Pons (tissue), 1 donor: ENCODE measurements around the gene TPT1.
"Not testable (repeated sequence)": the region's sequence is repeated elsewhere in the genome, so short reads cannot be mapped to it uniquely, and the experiment has no call there.

Experiments used
- DNase-seq: peaks from one replicate; pipeline ENCODE4 v3.0.0-alpha.2; 2016; ENCODE audit warnings: low spot score

The TPT1 gene

GRCh38 chr13:45341034-45341798 lies at the start of gene TPT1:
Gene TPT1 (minus strand): TSS chr13:45341183. CDS start chr13:45341069, 114 bp downstream.
- DNase-seq, result peak; percentile 97

GRCh38 chr13:45390348-45390747 lies 49.4 kb upstream of the TPT1 start:
- DNase-seq, result not testable (repeated sequence)

GRCh38 chr13:45388664-45389063 lies 47.7 kb upstream of the TPT1 start:
- DNase-seq, result no peak

- not testable (repeated sequence) for DNase-seq
Observed at GRCh38 chr13:45386892-45387575, 46.1 kb upstream of the TPT1 start.

DNA sequence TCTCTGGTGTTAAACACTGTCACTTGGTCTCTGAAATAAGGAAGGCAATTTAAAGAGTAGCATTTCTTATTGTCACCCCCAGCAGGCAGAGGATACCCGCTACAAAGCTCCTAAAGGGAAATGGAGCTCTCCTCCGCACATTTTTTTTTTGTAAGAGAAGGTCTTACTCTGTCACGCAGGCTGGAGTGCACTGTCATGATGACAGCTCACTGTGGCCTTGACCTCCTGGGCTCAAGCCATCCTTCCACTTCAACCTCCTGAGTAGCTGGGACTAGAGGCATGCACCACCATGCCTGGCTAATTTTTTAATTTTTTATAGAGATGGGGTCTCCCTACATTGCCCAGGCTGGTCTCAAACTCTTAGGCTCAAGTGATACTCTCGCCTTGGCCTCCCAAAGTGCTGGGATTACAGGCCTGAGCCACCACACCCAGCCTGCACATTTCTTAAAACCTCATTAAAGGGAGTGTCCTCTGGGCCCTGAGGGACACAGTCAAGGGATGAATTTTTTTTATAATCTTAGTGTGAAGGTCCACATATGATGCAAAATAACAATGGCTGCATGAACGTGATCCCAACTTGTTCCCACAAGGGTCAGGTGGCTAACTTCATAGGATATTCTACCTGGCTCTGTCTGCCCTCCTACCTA lies 45.0 kb upstream of the TPT1 start:
- DNase-seq, result no peak

DNA sequence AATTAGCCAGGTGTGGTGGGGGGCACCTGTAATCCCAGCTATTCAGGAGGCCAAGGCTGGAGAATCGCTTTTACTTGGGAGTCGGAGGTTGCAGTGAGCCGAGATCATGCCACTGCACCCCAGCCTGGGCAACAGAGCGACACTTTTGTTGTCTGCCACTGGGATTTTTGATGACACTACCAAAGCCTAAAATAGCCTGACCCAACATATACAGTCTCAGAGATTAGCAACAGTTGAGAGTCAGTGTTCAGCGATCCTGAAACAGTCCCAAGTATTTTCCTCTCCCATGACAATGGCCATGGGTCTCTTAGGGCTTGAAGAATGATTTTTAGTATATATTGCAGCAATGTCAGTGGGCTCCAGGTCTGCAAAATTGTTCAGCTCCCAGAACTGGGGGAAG lies 44.3 kb upstream of the TPT1 start:
- DNase-seq, result no peak

GRCh38 chr13:45384474-45385174 lies 43.6 kb upstream of the TPT1 start:
- DNase-seq, result no peak

- DNase-seq, result not testable (repeated sequence)
Observed at GRCh38 chr13:45382739-45383138, 41.8 kb upstream of the TPT1 start.

- no peak for DNase-seq
Observed at GRCh38 chr13:45381196-45381595, 40.2 kb upstream of the TPT1 start.

DNA sequence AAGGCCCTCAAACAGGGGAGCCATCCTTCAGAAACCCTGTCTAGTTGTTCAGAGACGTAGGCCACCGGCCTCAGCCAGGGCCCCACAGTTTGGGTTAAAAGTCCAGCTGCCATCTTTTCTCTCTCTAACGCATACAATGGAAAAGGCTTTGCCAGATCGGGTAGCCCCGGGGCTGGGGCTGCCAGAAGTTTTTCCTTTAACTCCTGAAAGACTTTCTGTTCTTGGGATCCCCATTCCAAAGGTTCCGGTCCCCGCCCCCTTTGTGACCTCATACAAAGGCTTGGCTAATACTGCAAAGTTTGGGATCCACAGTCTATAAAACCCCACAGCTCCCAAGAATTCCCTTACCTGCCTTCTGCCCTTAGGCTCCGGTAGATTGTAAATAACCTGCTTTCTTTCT lies 39.7 kb upstream of the TPT1 start:
- not testable (repeated sequence) for DNase-seq

- not testable (repeated sequence) for DNase-seq
Observed at GRCh38 chr13:45379516-45379915, 38.5 kb upstream of the TPT1 start.

GRCh38 chr13:45378786-45379185 lies 37.8 kb upstream of the TPT1 start:
- DNase-seq, result not testable (repeated sequence)

- not testable (repeated sequence) for DNase-seq
Observed at GRCh38 chr13:45377314-45377713, 36.3 kb upstream of the TPT1 start.

GRCh38 chr13:45376651-45377050 lies 35.7 kb upstream of the TPT1 start:
- not testable (repeated sequence) for DNase-seq

DNA sequence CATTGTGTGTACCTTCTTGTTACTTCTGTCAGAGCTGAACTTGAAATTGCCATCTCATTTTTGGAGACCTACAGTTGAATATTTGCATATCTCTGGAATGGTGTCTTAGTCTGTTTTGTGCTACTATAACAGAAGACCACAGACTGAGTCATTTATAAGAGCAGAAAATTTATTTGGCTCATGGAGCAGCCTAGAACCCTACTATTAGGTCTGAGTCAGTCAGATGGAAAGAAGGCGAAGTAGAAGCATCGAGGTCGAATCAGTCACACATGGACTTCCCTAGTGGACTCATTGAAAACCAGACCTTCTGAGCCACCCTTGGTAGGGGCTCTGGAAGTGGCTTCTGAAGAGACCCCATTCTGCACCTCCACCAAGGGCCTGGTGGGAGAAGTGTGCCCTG lies 33.9 kb upstream of the TPT1 start:
- DNase-seq, result no peak

DNA sequence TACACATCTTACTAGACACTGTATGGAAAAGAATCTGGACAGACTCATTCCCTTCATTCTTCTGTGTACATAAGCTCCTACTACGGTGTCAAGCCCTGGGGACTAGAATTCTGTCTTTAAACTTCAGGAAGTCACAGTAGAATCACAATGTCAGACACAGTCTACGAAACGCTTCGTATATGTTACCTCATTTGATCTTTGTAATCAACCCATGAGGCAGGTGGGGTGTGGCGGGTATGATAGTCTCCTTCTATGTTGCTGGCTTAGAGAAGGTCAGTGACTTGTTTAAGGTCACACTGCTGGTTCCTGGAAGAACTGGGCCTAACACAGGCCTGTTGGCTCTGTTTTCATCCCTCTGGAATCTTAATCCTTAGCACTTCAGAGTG lies 32.2 kb upstream of the TPT1 start:
- DNase-seq, result no peak

- no peak for DNase-seq
Observed at GRCh38 chr13:45372189-45373161, 31.5 kb upstream of the TPT1 start.

- DNase-seq, result peak; percentile 24
Observed at GRCh38 chr13:45370922-45371406, 30.0 kb upstream of the TPT1 start.

- DNase-seq, result no peak
Observed at GRCh38 chr13:45369116-45369515, 28.1 kb upstream of the TPT1 start.

DNA sequence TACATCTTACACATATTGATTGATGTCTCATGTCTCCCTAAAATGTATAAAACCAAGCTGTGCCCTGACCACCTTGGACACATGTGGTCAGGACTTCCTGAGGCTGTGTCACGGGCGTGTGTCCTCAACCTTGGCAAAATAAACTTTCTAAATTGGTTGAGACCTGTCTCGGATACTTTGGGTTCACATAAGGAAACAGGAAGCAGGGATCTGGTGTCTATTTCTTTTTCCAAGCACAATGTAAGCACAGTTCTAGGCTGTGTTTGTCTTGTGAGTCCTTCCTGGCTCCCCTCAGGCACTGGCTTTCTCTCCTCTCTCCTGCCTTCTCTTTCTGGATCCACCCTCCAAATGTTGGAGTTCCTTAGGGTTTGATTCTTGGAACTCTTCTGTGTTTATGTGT lies 27.6 kb upstream of the TPT1 start:
- no peak for DNase-seq

DNA sequence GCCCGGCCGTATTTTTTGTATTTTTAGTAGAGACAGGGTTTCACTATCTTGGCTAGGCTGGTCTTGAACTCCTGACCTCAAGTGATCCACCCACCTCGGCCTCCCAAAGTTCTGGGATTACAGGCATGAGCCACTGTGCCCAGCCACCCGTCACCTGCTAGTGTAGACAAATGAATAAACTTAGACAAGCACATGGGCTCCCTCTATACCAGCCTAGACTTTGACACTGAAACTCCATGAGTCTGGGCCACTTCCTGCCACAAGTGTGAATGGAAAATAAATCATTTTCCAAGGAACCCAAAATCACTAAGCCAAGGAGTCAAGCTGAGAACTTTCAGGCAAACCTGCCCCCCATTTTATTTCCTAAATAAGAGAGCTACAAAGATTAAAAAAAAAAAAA lies 27.0 kb upstream of the TPT1 start:
- DNase-seq, result no peak
